GM19372 (cell line): ENCODE measurements around the gene COPS3.
"Not testable (repeated sequence)": the region's sequence is repeated elsewhere in the genome, so short reads cannot be mapped to it uniquely, and the experiment has no call there.

Experiments
- ATAC-seq: cut with Tn5 transposase; IDR thresholded peaks from one replicate; pipeline ENCODE4 v1.9.1; 2021; ENCODE audit warnings: mild to moderate bottlenecking, low read depth, moderate library complexity; ENCODE audit not compliant: unreplicated experiment

The COPS3 gene

GRCh38 chr17:17303010-17303846 is 22.2 kb upstream of the COPS3 start, which contains the start of gene NT5M:
Gene NT5M, plus strand, starts transcription at chr17:17303373. Its CDS starts 178 bp downstream, at chr17:17303551.
- peak; percentile 66 for ATAC-seq

DNA sequence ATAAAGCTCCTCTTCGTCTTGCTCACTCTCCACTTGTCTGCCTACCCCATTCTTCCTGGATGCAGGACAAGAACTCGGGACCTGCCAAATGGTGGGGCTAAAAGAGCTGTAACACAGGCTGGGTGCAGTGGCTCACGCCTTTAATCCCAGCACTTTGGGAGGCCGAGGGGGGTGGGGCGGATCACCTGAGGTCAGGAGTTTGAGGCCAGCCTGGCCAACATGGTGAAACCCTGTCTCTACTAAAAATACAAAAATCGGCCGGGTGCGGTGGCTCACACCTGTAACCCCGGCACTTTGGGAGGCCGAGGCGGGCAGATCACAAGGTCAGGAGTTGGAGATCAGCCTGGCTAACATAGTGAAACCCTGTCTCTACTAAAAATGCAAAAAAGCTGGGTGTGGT is 20.6 kb upstream of the COPS3 start:
- not testable (repeated sequence) for ATAC-seq

DNA sequence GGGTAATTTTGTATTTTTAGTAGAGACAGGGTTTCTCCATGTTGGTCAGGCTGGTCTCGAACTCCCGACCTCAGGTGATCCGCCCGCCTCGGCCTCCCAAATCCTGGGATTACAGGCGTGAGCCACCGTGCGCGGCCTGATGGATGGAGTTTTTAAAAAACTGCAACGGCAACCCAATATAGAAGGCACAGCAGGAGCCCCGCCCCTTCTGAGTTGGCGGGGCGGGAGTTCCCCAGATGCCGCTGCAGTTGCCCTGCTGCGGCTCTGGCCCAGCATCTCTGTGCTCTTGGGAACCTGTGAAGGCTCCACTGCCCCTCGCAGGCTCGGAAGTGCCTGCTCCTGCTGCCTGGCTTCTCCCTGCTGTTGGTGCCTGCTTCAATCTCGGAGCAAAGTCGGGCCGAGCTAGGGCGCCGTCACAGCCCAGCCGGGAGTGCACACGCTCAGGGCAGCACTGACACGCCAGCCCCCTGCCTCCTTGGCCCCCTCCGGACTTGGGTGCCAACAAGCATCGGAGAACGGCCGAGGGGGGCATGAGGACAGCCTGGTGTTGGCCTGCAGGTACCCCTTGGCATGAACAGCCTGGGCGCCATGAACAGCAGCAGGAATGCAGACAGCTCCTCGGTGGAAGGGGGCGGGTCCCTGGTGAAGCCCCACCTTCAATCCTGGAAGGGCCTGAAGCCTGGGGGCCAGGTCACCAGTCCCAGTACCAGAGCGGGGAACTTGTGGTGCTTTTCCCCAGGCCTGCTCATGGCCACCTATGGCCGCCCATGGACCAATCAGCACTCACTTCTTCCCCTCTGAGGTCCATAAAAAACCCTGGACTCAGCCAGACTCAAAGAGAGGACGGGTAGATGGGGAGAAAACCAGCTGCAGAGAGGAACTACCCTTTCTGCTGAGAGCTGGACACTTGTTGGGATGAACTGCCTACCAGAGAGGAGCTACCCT is 19.9 kb upstream of the COPS3 start:
- ATAC-seq = no peak

GRCh38 chr17:17298108-17298507 is 17.1 kb upstream of the COPS3 start:
- no peak for ATAC-seq

DNA sequence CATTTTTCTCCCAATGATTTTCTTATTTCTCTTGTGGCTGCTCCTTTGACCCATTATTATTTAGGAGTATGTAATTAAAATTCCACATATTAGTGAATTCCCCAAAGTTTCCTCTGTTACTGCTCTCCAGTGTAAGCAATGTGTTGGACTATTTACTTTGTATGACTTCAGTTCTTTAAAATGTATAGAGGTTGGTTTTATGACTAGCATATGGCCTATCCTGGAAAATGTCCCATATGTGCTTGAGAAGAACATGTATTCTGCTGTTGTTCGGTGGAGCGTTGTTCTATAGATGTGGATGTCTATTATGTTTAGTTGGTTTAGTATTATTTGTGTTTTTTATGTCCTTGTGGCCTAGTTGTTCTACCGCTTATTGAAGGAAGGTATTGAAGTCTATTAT is 16.2 kb upstream of the COPS3 start:
- ATAC-seq = no peak

DNA sequence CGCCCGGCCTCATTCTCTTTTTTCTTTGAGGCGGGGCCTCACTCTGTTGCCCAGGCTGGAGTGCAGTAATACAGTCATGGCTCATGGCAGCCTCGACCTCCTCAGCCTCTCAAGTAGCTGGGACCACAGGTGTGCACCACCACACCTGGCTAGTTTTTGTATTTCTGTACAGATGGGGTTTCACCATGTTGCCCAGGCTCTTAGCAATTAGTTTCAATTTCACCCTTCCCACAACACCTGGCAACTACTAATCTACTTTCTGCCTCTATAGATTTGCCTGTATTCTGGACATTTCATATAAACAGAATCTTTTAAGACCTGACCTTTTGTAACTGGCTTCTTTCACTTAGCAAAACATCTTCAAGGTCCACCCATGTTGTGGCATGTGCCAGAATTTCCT is 14.1 kb upstream of the COPS3 start:
- no peak for ATAC-seq

GRCh38 chr17:17289701-17290100 is 8.7 kb upstream of the COPS3 start:
- no peak for ATAC-seq

- no peak for ATAC-seq
Observed at GRCh38 chr17:17289086-17289485, 8.0 kb upstream of the COPS3 start.

DNA sequence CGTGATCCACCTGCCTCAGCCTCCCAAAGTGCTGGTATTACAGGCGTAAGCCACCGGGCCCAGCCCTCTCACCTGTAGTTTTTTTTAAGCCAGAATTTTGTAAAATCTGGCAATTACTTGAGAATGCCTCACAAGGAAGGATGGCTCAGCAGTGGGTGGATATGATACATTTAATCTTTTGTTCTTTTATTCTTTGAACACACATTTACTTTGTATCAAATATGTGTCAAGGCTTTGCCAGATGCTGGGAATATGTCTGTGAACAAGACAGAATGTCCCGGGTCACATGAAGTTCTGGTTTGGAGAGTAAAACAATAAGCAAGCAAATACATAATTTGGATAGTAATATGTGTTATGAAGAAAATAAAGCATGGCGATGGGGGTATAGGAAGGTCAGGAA is 4.9 kb upstream of the COPS3 start:
- ATAC-seq = no peak

- ATAC-seq = no peak
Observed at GRCh38 chr17:17279316-17279715, 1.7 kb downstream of the COPS3 start.

- ATAC-seq = not testable (repeated sequence)
Observed at GRCh38 chr17:17277431-17277830, 3.6 kb downstream of the COPS3 start.

DNA sequence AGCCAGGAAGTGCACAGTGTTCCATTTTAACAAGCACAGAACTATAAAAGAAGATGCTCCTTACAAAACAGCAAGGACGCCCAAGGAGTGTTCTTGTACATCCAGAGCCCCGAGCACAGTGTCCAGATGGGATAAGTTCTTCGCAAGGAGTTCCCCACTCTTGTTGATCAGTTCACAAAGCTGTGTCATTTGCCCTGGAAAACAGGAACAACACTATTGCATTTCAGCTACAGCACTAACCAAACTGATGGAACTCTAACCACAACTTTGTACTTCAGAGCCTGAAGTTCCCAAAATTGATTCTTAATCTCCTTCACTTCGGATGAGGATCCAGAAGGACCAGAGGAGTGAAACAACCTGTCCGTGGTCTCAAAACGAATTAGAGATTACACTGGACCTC is 5.1 kb downstream of the COPS3 start:
- no peak for ATAC-seq

GRCh38 chr17:17269926-17270773 is 10.9 kb downstream of the COPS3 start:
- ATAC-seq = no peak

DNA sequence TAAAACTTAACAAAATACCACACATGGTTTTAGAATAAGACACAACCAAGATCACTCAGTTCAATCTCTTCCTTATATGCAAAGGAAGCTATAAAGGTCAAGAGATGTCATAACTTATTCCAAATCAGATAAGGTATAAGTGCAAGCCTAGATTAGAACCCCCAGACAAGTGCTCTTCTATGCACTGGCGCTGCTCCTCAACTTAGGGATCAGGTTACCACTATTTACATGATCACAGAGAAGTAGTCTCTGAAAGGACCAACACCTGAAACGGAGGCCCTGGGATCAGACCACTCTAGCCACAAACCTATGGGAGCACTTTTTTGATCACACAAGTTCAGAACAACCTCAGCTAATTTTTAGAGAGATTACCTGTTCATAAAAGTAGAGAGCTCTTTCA is 16.6 kb downstream of the COPS3 start:
- no peak for ATAC-seq

GRCh38 chr17:17258998-17259397 is 22.0 kb downstream of the COPS3 start:
- ATAC-seq = no peak

DNA sequence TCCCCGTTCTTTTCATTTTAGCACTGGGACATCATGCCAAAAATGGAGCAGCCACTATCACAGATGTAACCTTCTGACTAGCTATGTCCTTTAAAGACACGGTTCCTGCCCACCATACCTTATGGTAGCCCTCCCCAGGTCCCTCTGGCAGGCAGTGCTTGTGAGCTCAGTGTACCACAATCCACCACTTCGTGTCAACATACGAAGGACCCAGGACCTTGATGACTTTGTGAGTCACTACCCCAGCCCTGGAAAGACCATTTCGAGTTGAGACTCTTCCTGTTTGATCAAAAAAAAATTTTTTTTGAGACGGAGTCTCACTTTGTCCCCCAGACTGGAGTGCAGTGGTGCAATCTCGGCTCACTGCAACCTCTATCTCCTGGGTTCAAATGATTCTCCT is 23.0 kb downstream of the COPS3 start:
- no peak for ATAC-seq

DNA sequence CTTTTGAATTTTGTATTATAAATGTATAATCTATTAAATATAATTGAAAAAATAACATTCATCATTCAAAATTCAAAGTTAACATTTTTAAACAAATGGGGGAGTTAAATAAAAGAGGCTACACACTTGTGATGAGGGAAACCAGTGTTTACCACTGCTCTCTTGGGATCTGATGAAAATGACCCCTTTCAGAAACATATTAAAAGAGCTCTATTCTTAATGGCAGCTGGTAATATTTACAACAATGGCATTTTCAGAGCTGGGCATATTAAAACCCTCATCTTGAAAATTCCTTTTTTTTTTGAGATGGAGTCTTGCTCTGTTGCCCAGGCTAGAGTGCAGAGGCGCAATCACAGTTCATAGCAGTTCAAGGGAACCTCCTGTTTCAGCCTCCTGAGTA is 24.7 kb downstream of the COPS3 start:
- ATAC-seq = no peak

DNA sequence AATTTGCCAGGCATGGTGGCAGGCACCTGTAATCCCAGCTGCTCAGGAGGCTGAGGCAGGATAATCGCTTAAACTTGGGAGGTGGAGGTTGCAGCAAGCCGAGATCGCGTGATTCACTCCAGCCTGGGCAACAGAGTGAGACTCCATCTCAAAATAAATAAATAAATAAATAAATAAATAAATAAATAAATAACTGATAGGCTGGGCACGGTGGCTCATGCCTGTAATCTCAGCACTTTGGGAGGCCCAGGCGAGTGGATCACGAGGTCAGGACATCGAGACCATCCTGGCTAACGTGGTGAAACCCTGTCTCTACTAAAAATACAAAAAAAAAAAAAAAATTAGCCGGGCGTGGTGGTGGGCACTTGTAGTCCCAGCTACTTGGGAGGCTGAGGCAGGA is 25.4 kb downstream of the COPS3 start:
- not testable (repeated sequence) for ATAC-seq

DNA sequence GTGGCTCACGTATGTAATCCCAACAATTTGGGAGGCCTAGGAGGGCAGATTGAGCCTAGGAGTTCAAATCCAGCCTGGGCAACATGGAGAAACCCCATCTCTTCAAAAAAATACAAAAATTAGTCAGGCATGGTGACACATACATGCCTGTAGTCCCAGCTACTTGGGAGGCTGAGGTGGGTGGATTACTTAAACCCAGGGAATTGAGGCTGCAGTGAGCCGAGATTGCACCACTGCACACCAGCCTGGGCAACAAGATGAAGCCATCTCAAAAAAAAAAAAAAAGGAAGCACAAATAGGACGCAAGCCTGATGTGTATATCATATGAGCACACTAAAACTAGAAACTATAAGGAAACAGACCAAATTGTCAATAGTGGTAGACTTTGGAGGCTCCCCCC is 27.0 kb downstream of the COPS3 start:
- ATAC-seq = no peak

GRCh38 chr17:17253406-17253805 is 27.6 kb downstream of the COPS3 start:
- no peak for ATAC-seq
